K562 (cell line): Measurements from ENCODE around the gene P3H1. TPM values are rescaled to one million over a fixed set of nuclear protein-coding genes. Genes with fewer than 3 reads are reported as not detected.

Experiments
- ATAC-seq: fragments of 200-7000 bp; cut with Tn5 transposase; 3 replicates; pipeline ENCODE4 v1.9.1; 2020; ENCODE audit warnings: moderate library complexity
- BruUV-seq: library from RNA; stranded (reverse); fragments of 400-500 nt; replicated peaks from 2 replicates; lab custom pipeline; 2021; lab: Mats Ljungman, UMichigan
- CTCF ChIA-PET: fragments of 300-600 bp; formaldehyde crosslinking; extraction: SDS; loops from one replicate; lab custom pipeline; 2021; ENCODE audit warnings: low intra/inter-chr PET ratio; lab: Yijun Ruan, JAX
- POLR2A ChIA-PET: fragments of 300-600, 350-650 bp; sonication (Branson Sonifier 250); formaldehyde crosslinking; extraction: SDS; loops from one replicate; lab custom pipeline; 2021; ENCODE audit warnings: antibody characterized with exemption, inconsistent platforms; lab: Yijun Ruan, JAX
- DNase-seq, 4 experiments: peaks; one replicate each; pipeline versions ENCODE4 v3.0.0 to v3.0.0-alpha.2; 2011 to 2018; ENCODE audit warnings: low spot score in 3 of 4, mixed read lengths in 3 of 4; ENCODE audit errors: extremely low read depth in 1 of 4
- FAIRE-seq: peaks from 2 replicates; lab custom pipeline; 2011; peaks lifted over from hg19 to GRCh38; lab: Jason Lieb, UNC
- H2AFZ ChIP-seq: 2 replicates; pipeline ENCODE4 v1.6.0; 2011; ENCODE audit warnings: low read depth, low read length, control low read depth, inconsistent platforms
- H3K27ac ChIP-seq: fragments of 200-600 bp; 3 replicates; pipeline ENCODE4 v1.8.0; 2011; ENCODE audit warnings: low read depth, mild to moderate bottlenecking, control low read depth, inconsistent platforms, low read length, moderate library complexity, mixed read lengths; ENCODE audit errors: extremely low read depth
- H3K27me3 ChIP-seq, 2 experiments: fragments of 300-600 bp in 1 of 2; 2 replicates in 1 of 2; 3 replicates in 1 of 2; pipeline versions ENCODE4 v1.6.0 to v1.8.0; 2011; ENCODE audit warnings: inconsistent platforms in 2 of 2, low read length in 2 of 2, mild to moderate bottlenecking in 1 of 2, mixed read lengths in 1 of 2, moderate library complexity in 1 of 2; ENCODE audit not compliant: control insufficient read depth in 2 of 2, insufficient read depth in 2 of 2
- H3K36me3 ChIP-seq: fragments of 300-600 bp; 3 replicates; pipeline ENCODE4 v1.8.0; 2011; ENCODE audit warnings: mild to moderate bottlenecking, low read length, inconsistent platforms; ENCODE audit not compliant: control insufficient read depth, insufficient read depth
- H3K4me1 ChIP-seq, 2 experiments: fragments of 200-600 bp in 1 of 2; replicated peaks in 1 of 2; 2 replicates in 1 of 2; 3 replicates in 1 of 2; pipeline versions ENCODE4 v1.5.1 to v1.8.0; 2011; ENCODE audit warnings: inconsistent platforms in 2 of 2, low read length in 2 of 2, mild to moderate bottlenecking in 1 of 2, mixed read lengths in 1 of 2, moderate library complexity in 1 of 2; ENCODE audit not compliant: control insufficient read depth in 2 of 2, insufficient read depth in 2 of 2
- H3K4me2 ChIP-seq: 2 replicates; pipeline ENCODE4 v1.6.1; 2011; ENCODE audit warnings: low read length, control low read depth, inconsistent platforms, mixed read lengths; ENCODE audit not compliant: insufficient read depth
- H3K4me3 ChIP-seq: fragments of 200-600 bp; sonication (generic), shearing (Covaris generic); 2 replicates; pipeline ENCODE4 v1.5.1; 2016; ENCODE audit warnings: control low read depth, inconsistent platforms
- H3K79me2 ChIP-seq: fragments of 200-600 bp; 3 replicates; pipeline ENCODE4 v1.8.0; 2011; ENCODE audit warnings: low read length, inconsistent platforms; ENCODE audit not compliant: control insufficient read depth, insufficient read depth
- H3K9ac ChIP-seq, 2 experiments: 2 replicates each; pipeline versions ENCODE4 v1.6.0 to v1.6.1; 2011; ENCODE audit warnings: low read depth in 2 of 2, low read length in 2 of 2, control low read depth in 1 of 2, inconsistent platforms in 1 of 2, mild to moderate bottlenecking in 1 of 2, mixed read lengths in 1 of 2; ENCODE audit not compliant: insufficient read depth in 1 of 2
- H3K9me1 ChIP-seq: one replicate; pipeline ENCODE4 v1.6.0; 2011; ENCODE audit warnings: inconsistent platforms, mild to moderate bottlenecking, low read length, moderate library complexity; ENCODE audit not compliant: control insufficient read depth, insufficient read depth
- H3K9me3 ChIP-seq: replicated peaks from 2 replicates; pipeline ENCODE4 v1.5.1; 2011; ENCODE audit warnings: low read depth, low read length, inconsistent platforms; ENCODE audit not compliant: control insufficient read depth, insufficient read depth
- H4K20me1 ChIP-seq: replicated peaks from 2 replicates; pipeline ENCODE4 v1.6.1; 2011; ENCODE audit warnings: low read length, inconsistent platforms, mixed read lengths; ENCODE audit not compliant: control insufficient read depth, insufficient read depth
- ILK ChIP-seq: fragments of 450-650 bp; IDR thresholded peaks from 2 replicates; pipeline ENCODE4 v1.6.1; 2016; ENCODE audit warnings: missing genetic modification characterization, low read depth, mild to moderate bottlenecking, missing compliant biosample characterization, moderate library complexity, borderline replicate concordance
- JUN ChIP-seq, 2 experiments: sonication (generic) in 1 of 2; formaldehyde crosslinking in 1 of 2; IDR thresholded peaks; 2 replicates each; pipeline versions ENCODE4 v1.6.1 to v1.8.0; 2012 to 2022; ENCODE audit warnings: borderline replicate concordance in 2 of 2, mild to moderate bottlenecking in 2 of 2, improper control_type of control experiment in 1 of 2, low read depth in 1 of 2, low read length in 1 of 2, missing genetic modification reagents in 1 of 2
- RBM17 ChIP-seq: fragments of 200-400 bp; formaldehyde crosslinking; IDR thresholded peaks from 2 replicates; pipeline ENCODE4 v1.6.1; 2017; ENCODE audit warnings: low read depth, mild to moderate bottlenecking, low read length, borderline replicate concordance
- SIRT6 ChIP-seq: IDR thresholded peaks from one replicate; pipeline ENCODE4 v1.6.1; 2012; ENCODE audit warnings: low read depth, mild to moderate bottlenecking, control low read depth, inconsistent platforms, low read length, moderate library complexity
- TFAM ChIP-seq: fragments of 250-450 bp; sonication (Bioruptor Pico); conservative IDR thresholded peaks from 2 replicates; pipeline ENCODE4 v1.5.0; 2021; ENCODE audit warnings: mild to moderate bottlenecking, moderate library complexity
- ZNF347 ChIP-seq: fragments of 450-650 bp; formaldehyde crosslinking; IDR thresholded peaks from 2 replicates; pipeline ENCODE4 v1.4.0; 2020; ENCODE audit warnings: low read depth, mild to moderate bottlenecking, moderate library complexity
- WGBS: fragments of 100-300 bp; shearing (Covaris generic); methylation state at CpG from one replicate; pipeline ENCODE4 v1.1.6; 2016; ENCODE audit warnings: low coverage, mixed read lengths; ENCODE audit not compliant: insufficient coverage; ENCODE audit errors: missing lambda C conversion rate; 5-methylcytosine and 5-hydroxymethylcytosine counted together
- in situ Hi-C: fragments of 300-500 bp; cut with MboI; formaldehyde crosslinking; loops from 4 replicates; pipeline ENCODE4 v1.15.0; 2018; ENCODE audit warnings: inconsistent platforms, mixed read lengths
- intact Hi-C: fragments of 100-400 bp; cut with micrococcal nuclease; formaldehyde crosslinking; loops from 2 replicates; pipeline ENCODE4 v1.14.2; 2022
- polyA plus RNA-seq, 8 experiments: library from polyadenylated mRNA; depleted of rRNA in 4 of 8; stranded (reverse) in 5 of 8; unstranded in 3 of 8; fragments of >200 nt; fragmentation: Nextera tagmentation in 2 of 8; fragmentation: Illumina TruSeq in 1 of 8; extraction: Ambion mirVana in 2 of 8; extraction: Trizol in 1 of 8; gene quantifications; 2 replicates each; pipeline versions ENCODE4 v1.2.1 to v1.2.3, GENCODE V29; 2011 to 2014; ENCODE audit warnings: inconsistent platforms in 1 of 8, missing spikeins in 1 of 8
- total RNA-seq, 7 experiments: library from RNA; depleted of rRNA in 6 of 7; stranded (reverse); fragments of >200 nt in 6 of 7; fragmentation: Illumina TruSeq in 2 of 7; extraction: Trizol in 2 of 7; gene quantifications; 2 replicates each; pipeline versions ENCODE4 v1.2.1 to v1.2.3, GENCODE V29; 2011 to 2021; ENCODE audit warnings: low replicate concordance in 1 of 7
- TF ChIP-seq, protein P1 (sequence below): fragments of 450-650 bp; conservative IDR thresholded peaks from 2 replicates; pipeline ENCODE4 v1.6.1; 2016; ENCODE audit warnings: missing genetic modification characterization, low read depth, mild to moderate bottlenecking, control low read depth, missing compliant biosample characterization
- TF ChIP-seq, protein P2 (sequence below): fragments of 450-650 bp; IDR thresholded peaks from 2 replicates; pipeline ENCODE4 v1.6.1; 2016; ENCODE audit warnings: mild to moderate bottlenecking, moderate library complexity

The P3H1 gene
- total and polyA plus RNA-seq, 9 of the 15 experiments (the other 6 are each of a cell fraction or from before 2014, with no cell fraction given) = 1.7 to 81.7 (median 45.7) TPM

DNA sequence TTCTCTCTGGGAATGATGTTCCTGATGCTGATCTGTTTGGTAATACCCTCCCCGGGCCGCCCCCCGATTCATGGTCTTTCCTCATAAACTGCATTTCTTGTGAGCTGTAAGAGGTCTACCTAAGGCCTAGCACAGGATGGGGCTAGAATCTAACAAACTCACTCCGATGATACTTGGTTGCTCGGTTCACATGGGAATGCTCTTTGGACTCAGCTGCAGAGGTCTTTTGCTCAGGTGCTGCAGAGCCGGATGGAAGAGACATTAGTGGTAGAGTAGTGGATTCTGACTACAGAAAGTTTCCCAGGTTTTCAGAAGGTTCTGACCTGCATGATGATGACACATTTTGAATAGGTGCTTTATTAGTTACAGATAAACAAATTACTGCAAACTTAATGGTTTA lies 9.7 kb upstream of the P3H1 start:
- 93% methylated on average over 6 of the region's 6 CpGs for WGBS
- intact Hi-C loops = no loop called here
- H3K9ac ChIP-seq = no peak overlapping the region
- no peaks in the 10 kb centered on the region for H3K27me3 ChIP-seq
- no peak overlapping the region for H3K4me2 ChIP-seq
- DNase-seq (no peak), ATAC-seq (no peak), FAIRE-seq (no peak)
- in situ Hi-C loops = loop anchor here (5.0 kb wide), 1 partner anchor 296 kb away; no protein-coding TSS in a partner anchor
- H3K9me1 ChIP-seq = no peaks in the 10 kb centered on the region
- CTCF ChIA-PET = no interaction called here
- H3K79me2 ChIP-seq = peaks cover 11% of the 10 kb centered on the region; the same call in 2 of the 3 replicates
- BruUV-seq = no TSS peak
- H3K36me3 ChIP-seq = peaks cover 84% of the 10 kb centered on the region
- no peak overlapping the region for H2AFZ ChIP-seq
- H3K9me3 ChIP-seq = no peaks in the 10 kb centered on the region
- H3K27ac ChIP-seq = no peak overlapping the region
- POLR2A ChIA-PET = interaction anchor here (0.9 to 5.2 kb wide), 4 partner anchors 9 to 297 kb away, joined by 3 to 27 read pairs (median 12); partner anchors contain the start of genes C1orf50 and P3H1
- H3K4me3 ChIP-seq = no peak overlapping the region
- no peaks in the 10 kb centered on the region; a peak in 1 of 5 replicates for H3K4me1 ChIP-seq
- H4K20me1 ChIP-seq = no peaks in the 10 kb centered on the region
- TF ChIP-seq SIRT6 = no peak
- no peak for TF ChIP-seq ILK (tag)
- no peak for TF ChIP-seq ZNF347
- no peak for TF ChIP-seq TFAM (CRISPR knock-in tag)
- TF ChIP-seq, protein P1, sequence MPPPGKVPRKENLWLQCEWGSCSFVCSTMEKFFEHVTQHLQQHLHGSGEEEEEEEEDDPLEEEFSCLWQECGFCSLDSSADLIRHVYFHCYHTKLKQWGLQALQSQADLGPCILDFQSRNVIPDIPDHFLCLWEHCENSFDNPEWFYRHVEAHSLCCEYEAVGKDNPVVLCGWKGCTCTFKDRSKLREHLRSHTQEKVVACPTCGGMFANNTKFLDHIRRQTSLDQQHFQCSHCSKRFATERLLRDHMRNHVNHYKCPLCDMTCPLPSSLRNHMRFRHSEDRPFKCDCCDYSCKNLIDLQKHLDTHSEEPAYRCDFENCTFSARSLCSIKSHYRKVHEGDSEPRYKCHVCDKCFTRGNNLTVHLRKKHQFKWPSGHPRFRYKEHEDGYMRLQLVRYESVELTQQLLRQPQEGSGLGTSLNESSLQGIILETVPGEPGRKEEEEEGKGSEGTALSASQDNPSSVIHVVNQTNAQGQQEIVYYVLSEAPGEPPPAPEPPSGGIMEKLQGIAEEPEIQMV = no peak
- TF ChIP-seq RBM17 = no peak
- TF ChIP-seq JUN (IDR thresholded peaks at IDR 0.05; ENCODE audit: borderline replicate concordance, low read depth, low read length) = no peak
- no peak for TF ChIP-seq JUN (CRISPR knock-in tag; IDR thresholded peaks at IDR 0.05; ENCODE audit: borderline replicate concordance)
- TF ChIP-seq, protein P2, sequence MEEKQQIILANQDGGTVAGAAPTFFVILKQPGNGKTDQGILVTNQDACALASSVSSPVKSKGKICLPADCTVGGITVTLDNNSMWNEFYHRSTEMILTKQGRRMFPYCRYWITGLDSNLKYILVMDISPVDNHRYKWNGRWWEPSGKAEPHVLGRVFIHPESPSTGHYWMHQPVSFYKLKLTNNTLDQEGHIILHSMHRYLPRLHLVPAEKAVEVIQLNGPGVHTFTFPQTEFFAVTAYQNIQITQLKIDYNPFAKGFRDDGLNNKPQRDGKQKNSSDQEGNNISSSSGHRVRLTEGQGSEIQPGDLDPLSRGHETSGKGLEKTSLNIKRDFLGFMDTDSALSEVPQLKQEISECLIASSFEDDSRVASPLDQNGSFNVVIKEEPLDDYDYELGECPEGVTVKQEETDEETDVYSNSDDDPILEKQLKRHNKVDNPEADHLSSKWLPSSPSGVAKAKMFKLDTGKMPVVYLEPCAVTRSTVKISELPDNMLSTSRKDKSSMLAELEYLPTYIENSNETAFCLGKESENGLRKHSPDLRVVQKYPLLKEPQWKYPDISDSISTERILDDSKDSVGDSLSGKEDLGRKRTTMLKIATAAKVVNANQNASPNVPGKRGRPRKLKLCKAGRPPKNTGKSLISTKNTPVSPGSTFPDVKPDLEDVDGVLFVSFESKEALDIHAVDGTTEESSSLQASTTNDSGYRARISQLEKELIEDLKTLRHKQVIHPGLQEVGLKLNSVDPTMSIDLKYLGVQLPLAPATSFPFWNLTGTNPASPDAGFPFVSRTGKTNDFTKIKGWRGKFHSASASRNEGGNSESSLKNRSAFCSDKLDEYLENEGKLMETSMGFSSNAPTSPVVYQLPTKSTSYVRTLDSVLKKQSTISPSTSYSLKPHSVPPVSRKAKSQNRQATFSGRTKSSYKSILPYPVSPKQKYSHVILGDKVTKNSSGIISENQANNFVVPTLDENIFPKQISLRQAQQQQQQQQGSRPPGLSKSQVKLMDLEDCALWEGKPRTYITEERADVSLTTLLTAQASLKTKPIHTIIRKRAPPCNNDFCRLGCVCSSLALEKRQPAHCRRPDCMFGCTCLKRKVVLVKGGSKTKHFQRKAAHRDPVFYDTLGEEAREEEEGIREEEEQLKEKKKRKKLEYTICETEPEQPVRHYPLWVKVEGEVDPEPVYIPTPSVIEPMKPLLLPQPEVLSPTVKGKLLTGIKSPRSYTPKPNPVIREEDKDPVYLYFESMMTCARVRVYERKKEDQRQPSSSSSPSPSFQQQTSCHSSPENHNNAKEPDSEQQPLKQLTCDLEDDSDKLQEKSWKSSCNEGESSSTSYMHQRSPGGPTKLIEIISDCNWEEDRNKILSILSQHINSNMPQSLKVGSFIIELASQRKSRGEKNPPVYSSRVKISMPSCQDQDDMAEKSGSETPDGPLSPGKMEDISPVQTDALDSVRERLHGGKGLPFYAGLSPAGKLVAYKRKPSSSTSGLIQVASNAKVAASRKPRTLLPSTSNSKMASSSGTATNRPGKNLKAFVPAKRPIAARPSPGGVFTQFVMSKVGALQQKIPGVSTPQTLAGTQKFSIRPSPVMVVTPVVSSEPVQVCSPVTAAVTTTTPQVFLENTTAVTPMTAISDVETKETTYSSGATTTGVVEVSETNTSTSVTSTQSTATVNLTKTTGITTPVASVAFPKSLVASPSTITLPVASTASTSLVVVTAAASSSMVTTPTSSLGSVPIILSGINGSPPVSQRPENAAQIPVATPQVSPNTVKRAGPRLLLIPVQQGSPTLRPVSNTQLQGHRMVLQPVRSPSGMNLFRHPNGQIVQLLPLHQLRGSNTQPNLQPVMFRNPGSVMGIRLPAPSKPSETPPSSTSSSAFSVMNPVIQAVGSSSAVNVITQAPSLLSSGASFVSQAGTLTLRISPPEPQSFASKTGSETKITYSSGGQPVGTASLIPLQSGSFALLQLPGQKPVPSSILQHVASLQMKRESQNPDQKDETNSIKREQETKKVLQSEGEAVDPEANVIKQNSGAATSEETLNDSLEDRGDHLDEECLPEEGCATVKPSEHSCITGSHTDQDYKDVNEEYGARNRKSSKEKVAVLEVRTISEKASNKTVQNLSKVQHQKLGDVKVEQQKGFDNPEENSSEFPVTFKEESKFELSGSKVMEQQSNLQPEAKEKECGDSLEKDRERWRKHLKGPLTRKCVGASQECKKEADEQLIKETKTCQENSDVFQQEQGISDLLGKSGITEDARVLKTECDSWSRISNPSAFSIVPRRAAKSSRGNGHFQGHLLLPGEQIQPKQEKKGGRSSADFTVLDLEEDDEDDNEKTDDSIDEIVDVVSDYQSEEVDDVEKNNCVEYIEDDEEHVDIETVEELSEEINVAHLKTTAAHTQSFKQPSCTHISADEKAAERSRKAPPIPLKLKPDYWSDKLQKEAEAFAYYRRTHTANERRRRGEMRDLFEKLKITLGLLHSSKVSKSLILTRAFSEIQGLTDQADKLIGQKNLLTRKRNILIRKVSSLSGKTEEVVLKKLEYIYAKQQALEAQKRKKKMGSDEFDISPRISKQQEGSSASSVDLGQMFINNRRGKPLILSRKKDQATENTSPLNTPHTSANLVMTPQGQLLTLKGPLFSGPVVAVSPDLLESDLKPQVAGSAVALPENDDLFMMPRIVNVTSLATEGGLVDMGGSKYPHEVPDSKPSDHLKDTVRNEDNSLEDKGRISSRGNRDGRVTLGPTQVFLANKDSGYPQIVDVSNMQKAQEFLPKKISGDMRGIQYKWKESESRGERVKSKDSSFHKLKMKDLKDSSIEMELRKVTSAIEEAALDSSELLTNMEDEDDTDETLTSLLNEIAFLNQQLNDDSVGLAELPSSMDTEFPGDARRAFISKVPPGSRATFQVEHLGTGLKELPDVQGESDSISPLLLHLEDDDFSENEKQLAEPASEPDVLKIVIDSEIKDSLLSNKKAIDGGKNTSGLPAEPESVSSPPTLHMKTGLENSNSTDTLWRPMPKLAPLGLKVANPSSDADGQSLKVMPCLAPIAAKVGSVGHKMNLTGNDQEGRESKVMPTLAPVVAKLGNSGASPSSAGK = no peak
